CD4-positive, alpha-beta T cell (primary cell): ENCODE data around the gene GALNT18. TPM values are rescaled to one million over a fixed set of nuclear protein-coding genes. Genes with fewer than 3 reads are reported as not detected.

Source experiments
- ATAC-seq: fragments of 200-7000 bp; cut with Tn5 transposase; one replicate; pipeline ENCODE4 v1.10.0; 2022; ENCODE audit warnings: mild to moderate bottlenecking; ENCODE audit not compliant: poor library complexity
- CTCF ChIA-PET: fragments of 350-600 bp; sonication (Branson Sonifier 250); formaldehyde crosslinking; loops from one replicate; lab custom pipeline; 2021; ENCODE audit warnings: antibody characterized with exemption, inconsistent platforms; lab: Charles Lee
- POLR2A ChIA-PET: fragments of 350-600 bp; sonication (Branson Sonifier 250); formaldehyde crosslinking; loops from one replicate; lab custom pipeline; 2021; ENCODE audit warnings: antibody characterized with exemption, inconsistent platforms; lab: Charles Lee
- DNase-seq, 14 experiments: peaks; one replicate each; pipeline ENCODE4 v3.0.0-alpha.2; 2013 to 2020; ENCODE audit warnings: mixed read lengths in 2 of 14
- H3K27ac ChIP-seq, 2 donors: one replicate each; pipeline versions ENCODE4 v1.5.1 to v1.7.0; 2013; ENCODE audit warnings: low read length in 2 of 2, low read depth in 1 of 2, mild to moderate bottlenecking in 1 of 2
- H3K27me3 ChIP-seq, 2 experiments: 1 replicate in 1 of 2; 2 replicates in 1 of 2; pipeline versions ENCODE4 v1.6.1 to v1.7.0; 2013; ENCODE audit warnings: low read length in 2 of 2, control low read depth in 1 of 2, mild to moderate bottlenecking in 1 of 2, moderate library complexity in 1 of 2; ENCODE audit not compliant: insufficient read depth in 2 of 2, control insufficient read depth in 1 of 2
- H3K36me3 ChIP-seq: one replicate; pipeline ENCODE4 v1.6.1; 2013; ENCODE audit warnings: low read length, control low read depth; ENCODE audit not compliant: insufficient read depth
- H3K4me1 ChIP-seq: one replicate; pipeline ENCODE4 v1.6.1; 2013; ENCODE audit warnings: low read length, control low read depth; ENCODE audit not compliant: insufficient read depth
- H3K4me3 ChIP-seq: one replicate; pipeline ENCODE4 v1.5.1; 2013; ENCODE audit warnings: mild to moderate bottlenecking, low read length, moderate library complexity
- H3K9me3 ChIP-seq, 2 experiments: 1 replicate in 1 of 2; 2 replicates in 1 of 2; pipeline versions ENCODE4 v1.6.1 to v1.7.0; 2013; ENCODE audit warnings: low read length in 2 of 2, mild to moderate bottlenecking in 2 of 2, control low read depth in 1 of 2, moderate library complexity in 1 of 2; ENCODE audit not compliant: control insufficient read depth in 1 of 2, insufficient read depth in 1 of 2
- H3K27ac Mint-ChIP-seq: one replicate; pipeline ENCODE4 v1.8.0; 2020; ENCODE audit warnings: mixed read lengths
- H3K27me3 Mint-ChIP-seq: one replicate; pipeline ENCODE4 v1.8.0; 2021; ENCODE audit warnings: mixed read lengths
- H3K36me3 Mint-ChIP-seq: one replicate; pipeline ENCODE4 v1.8.0; 2021; ENCODE audit warnings: low read depth, mixed read lengths
- H3K4me1 Mint-ChIP-seq: one replicate; pipeline ENCODE4 v1.8.0; 2021; ENCODE audit warnings: low read depth, mixed read lengths
- H3K4me3 Mint-ChIP-seq: one replicate; pipeline ENCODE4 v1.8.0; 2020; ENCODE audit warnings: mild to moderate bottlenecking, mixed read lengths
- H3K9me3 Mint-ChIP-seq: one replicate; pipeline ENCODE4 v1.8.0; 2020; ENCODE audit warnings: mixed read lengths
- intact Hi-C, 2 experiments: fragments of 100-400 bp; cut with DNase I in 1 of 2; cut with micrococcal nuclease in 1 of 2; formaldehyde crosslinking; loops; one replicate each; pipeline versions ENCODE4 v1.15.1 to v1.9.0; 2023 to 2025; cut with DNase I, micrococcal nuclease
- total RNA-seq, 174 experiments: library from RNA in 2 of 174; stranded (reverse) in 2 of 174; gene quantifications; one replicate each; pipeline ENCODE4 v1.2.3 and lab custom pipeline; 2021 to 2026
- TF ChIP-seq, protein P1 (sequence below): fragments of 200-600 bp; IDR thresholded peaks from one replicate; pipeline ENCODE4 v1.8.0; 2022; ENCODE audit warnings: antibody characterized with exemption, mild to moderate bottlenecking

GALNT18 gene
- total RNA-seq, 2 experiments from 2014 or later, result 0.08 TPM; not detected in 1

DNA sequence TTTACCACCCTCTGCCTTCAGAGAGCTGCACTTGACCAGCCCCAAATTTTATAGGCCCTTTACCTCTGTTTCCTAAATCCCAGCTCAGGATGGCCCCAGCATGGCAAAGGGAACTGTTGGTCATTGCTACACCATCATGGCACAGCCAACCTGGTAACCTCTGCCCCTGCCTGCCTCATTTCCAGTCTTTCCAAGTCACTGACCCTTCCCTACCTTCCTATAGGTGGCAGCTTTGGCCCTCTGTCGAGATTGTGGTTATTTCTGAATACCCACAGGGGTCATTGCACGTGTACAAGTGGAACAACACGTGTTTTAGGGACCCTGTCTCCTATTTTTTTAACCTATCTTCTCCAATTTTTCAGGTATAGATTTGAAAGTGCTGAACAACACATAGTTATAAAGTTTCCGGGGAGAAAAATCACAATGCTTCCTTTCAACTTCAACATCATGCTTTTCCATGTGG is 2.8 kb downstream of the GALNT18 start:
- Histone ChIP-seq H3K27ac (no peak overlapping the region), H3K4me3 (no peak overlapping the region), H3K9me3 (peaks cover 0 to 6% of the 10 kb centered on the region in 2 experiments), H3K27me3 (peaks cover 27 to 29% of the 10 kb centered on the region in 2 experiments), H3K36me3 (no peaks in the 10 kb centered on the region), H3K4me1 (peaks cover 19% of the 10 kb centered on the region)
- no peaks in the 10 kb centered on the region for H3K9me3 Mint-ChIP-seq
- H3K4me1 Mint-ChIP-seq, result peaks cover 5% of the 10 kb centered on the region
- DNase-seq, result no peak
- no peak overlapping the region for H3K27ac Mint-ChIP-seq
- H3K27me3 Mint-ChIP-seq, result peaks cover 67% of the 10 kb centered on the region
- TF ChIP-seq, protein P1, sequence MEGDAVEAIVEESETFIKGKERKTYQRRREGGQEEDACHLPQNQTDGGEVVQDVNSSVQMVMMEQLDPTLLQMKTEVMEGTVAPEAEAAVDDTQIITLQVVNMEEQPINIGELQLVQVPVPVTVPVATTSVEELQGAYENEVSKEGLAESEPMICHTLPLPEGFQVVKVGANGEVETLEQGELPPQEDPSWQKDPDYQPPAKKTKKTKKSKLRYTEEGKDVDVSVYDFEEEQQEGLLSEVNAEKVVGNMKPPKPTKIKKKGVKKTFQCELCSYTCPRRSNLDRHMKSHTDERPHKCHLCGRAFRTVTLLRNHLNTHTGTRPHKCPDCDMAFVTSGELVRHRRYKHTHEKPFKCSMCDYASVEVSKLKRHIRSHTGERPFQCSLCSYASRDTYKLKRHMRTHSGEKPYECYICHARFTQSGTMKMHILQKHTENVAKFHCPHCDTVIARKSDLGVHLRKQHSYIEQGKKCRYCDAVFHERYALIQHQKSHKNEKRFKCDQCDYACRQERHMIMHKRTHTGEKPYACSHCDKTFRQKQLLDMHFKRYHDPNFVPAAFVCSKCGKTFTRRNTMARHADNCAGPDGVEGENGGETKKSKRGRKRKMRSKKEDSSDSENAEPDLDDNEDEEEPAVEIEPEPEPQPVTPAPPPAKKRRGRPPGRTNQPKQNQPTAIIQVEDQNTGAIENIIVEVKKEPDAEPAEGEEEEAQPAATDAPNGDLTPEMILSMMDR, result no peak
- intact Hi-C loops, result no loop called here
- H3K36me3 Mint-ChIP-seq, result no peaks in the 10 kb centered on the region
- CTCF ChIA-PET, result no interaction called here
- no peak overlapping the region for H3K4me3 Mint-ChIP-seq
- ATAC-seq, result no peak
- POLR2A ChIA-PET, result no interaction called here

DNA sequence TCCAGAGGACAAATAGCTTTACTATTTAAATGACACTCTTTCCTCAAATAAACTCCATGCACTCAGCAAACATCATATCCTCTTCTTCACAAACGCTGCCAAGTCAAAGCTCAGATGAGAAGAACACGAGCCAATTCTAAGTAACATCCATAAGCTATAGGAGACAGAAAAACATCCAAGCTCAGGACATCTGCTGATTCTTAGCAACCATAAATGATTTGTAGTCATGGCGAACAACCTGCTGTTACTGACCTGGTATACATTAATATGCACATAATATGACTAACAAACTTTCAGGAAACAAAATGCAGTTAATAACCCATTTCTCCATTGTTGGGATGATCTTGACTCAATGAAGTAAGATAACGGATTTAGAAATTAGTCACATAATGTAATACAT is 6.7 kb downstream of the GALNT18 start:
- ChIA-PET POLR2A (no interaction called here), CTCF (no interaction called here)
- peaks cover 2% of the 10 kb centered on the region for H3K4me1 ChIP-seq
- H3K4me3 ChIP-seq, result no peak overlapping the region
- ATAC-seq (no peak), DNase-seq (no peak)
- peaks cover 0 to 1% of the 10 kb centered on the region in 2 experiments for H3K9me3 ChIP-seq
- peaks cover 65% of the 10 kb centered on the region for H3K27me3 Mint-ChIP-seq
- H3K27ac Mint-ChIP-seq, result no peak overlapping the region
- H3K4me1 Mint-ChIP-seq, result no peaks in the 10 kb centered on the region
- intact Hi-C loops, result no loop called here
- no peaks in the 10 kb centered on the region for H3K36me3 Mint-ChIP-seq
- H3K9me3 Mint-ChIP-seq, result no peaks in the 10 kb centered on the region
- no peak overlapping the region for H3K27ac ChIP-seq
- TF ChIP-seq, protein P1, result no peak
- H3K27me3 ChIP-seq, result peaks cover 14 to 20% of the 10 kb centered on the region in 2 experiments
- H3K36me3 ChIP-seq, result no peaks in the 10 kb centered on the region
- H3K4me3 Mint-ChIP-seq, result no peak overlapping the region

DNA sequence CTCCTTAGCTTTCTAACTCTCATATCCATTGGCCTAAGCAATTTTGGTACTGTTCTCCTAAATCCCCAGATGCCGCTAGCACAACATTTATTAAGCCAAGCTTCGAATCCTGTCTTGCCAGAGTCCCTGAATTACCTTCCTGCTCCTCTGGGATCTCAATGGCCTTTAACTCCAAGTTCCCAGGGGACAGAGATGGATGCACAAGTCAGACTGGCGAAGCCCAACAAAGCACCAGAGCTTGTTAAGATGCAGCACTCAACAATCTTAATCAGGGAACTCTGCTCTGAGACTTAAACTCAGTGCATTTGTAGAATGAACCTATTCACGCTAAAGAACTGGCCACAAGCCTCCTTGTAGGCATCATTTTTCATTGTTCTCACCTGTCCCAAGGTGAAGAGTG is 9.4 kb downstream of the GALNT18 start:
- no peak for ATAC-seq
- no peaks in the 10 kb centered on the region for H3K36me3 ChIP-seq
- H3K27ac ChIP-seq, result no peak overlapping the region
- peaks cover 0 to 6% of the 10 kb centered on the region in 2 experiments for H3K27me3 ChIP-seq
- H3K36me3 Mint-ChIP-seq, result no peaks in the 10 kb centered on the region
- no peak for DNase-seq
- ChIA-PET CTCF (no interaction called here), POLR2A (no interaction called here)
- H3K4me3 Mint-ChIP-seq, result no peak overlapping the region
- no peak overlapping the region for H3K4me3 ChIP-seq
- H3K9me3 Mint-ChIP-seq, result no peaks in the 10 kb centered on the region
- H3K4me1 ChIP-seq, result no peaks in the 10 kb centered on the region
- H3K4me1 Mint-ChIP-seq, result no peaks in the 10 kb centered on the region
- intact Hi-C loops, result no loop called here
- peaks cover 47% of the 10 kb centered on the region for H3K27me3 Mint-ChIP-seq
- no peak overlapping the region for H3K27ac Mint-ChIP-seq
- TF ChIP-seq, protein P1, result no peak
- no peaks in the 10 kb centered on the region for H3K9me3 ChIP-seq
